Measurements from ENCODE around the gene WWTR1.

WWTR1 gene

GRCh38 chr3:149532489-149533180, 125.2 kb downstream of the WWTR1 start:
- no peak for DNase-seq (ENCODE audit: low read depth)

- no peak for DNase-seq (ENCODE audit: low read depth)
Measured at GRCh38 chr3:149529099-149529498, 128.7 kb downstream of the WWTR1 start.

GRCh38 chr3:149528340-149528650, 129.5 kb downstream of the WWTR1 start:
- no peak for DNase-seq (ENCODE audit: low read depth)

GRCh38 chr3:149527531-149528339, 130.1 kb downstream of the WWTR1 start:
- DNase-seq (ENCODE audit: low read depth): no peak

GRCh38 chr3:149523512-149524299, 134.1 kb downstream of the WWTR1 start:
- no peak for DNase-seq (ENCODE audit: low read depth)

GRCh38 chr3:149519912-149520311, 137.9 kb downstream of the WWTR1 start:
- no peak for DNase-seq (ENCODE audit: low read depth)

- no peak for DNase-seq (ENCODE audit: low read depth)
Measured at GRCh38 chr3:149516920-149517319, 140.9 kb downstream of the WWTR1 start.

GRCh38 chr3:149515249-149515648, 142.6 kb downstream of the WWTR1 start:
- no peak for DNase-seq (ENCODE audit: low read depth)

- DNase-seq (ENCODE audit: low read depth): no peak
Measured at GRCh38 chr3:149514471-149514870, 143.4 kb downstream of the WWTR1 start.

GRCh38 chr3:149512073-149512782, 145.6 kb downstream of the WWTR1 start:
- DNase-seq (ENCODE audit: low read depth): no peak

- no peak for DNase-seq (ENCODE audit: low read depth)
Measured at GRCh38 chr3:149511040-149511626, 146.7 kb downstream of the WWTR1 start.

- no peak for DNase-seq (ENCODE audit: low read depth)
Measured at GRCh38 chr3:149510480-149510879, 147.3 kb downstream of the WWTR1 start.

GRCh38 chr3:149509526-149509925, 148.3 kb downstream of the WWTR1 start:
- no peak for DNase-seq (ENCODE audit: low read depth)

GRCh38 chr3:149507491-149508324, 150.1 kb downstream of the WWTR1 start:
- DNase-seq (ENCODE audit: low read depth): no peak

GRCh38 chr3:149506965-149507364, 150.9 kb downstream of the WWTR1 start:
- no peak for DNase-seq (ENCODE audit: low read depth)

- DNase-seq (ENCODE audit: low read depth): no peak
Measured at GRCh38 chr3:149506540-149506939, 151.3 kb downstream of the WWTR1 start.

GRCh38 chr3:149502438-149502837, 155.4 kb downstream of the WWTR1 start:
- no peak for DNase-seq (ENCODE audit: low read depth)

- DNase-seq (ENCODE audit: low read depth): no peak
Measured at GRCh38 chr3:149501524-149501923, 156.3 kb downstream of the WWTR1 start.

- no peak for DNase-seq (ENCODE audit: low read depth)
Measured at GRCh38 chr3:149497966-149498670, 159.7 kb downstream of the WWTR1 start.

GRCh38 chr3:149496891-149497290, 160.9 kb downstream of the WWTR1 start:
- DNase-seq (ENCODE audit: low read depth): no peak

All from stimulated activated CD8-positive, alpha-beta memory T cell treated with anti-CD3 and anti-CD28 coated beads, Interleukin-7, amount 100 ng/mL, for 24 hours (primary cell).